HEK293 (cell line): ENCODE measurements around the gene CELSR3.
A peak's percentile ranks its signal among the peaks of the same experiment; 100 is the strongest.

ENCODE experiments used
- CTCF ChIA-PET: fragments of 350-600 bp; formaldehyde crosslinking; extraction: SDS; loops from one replicate; lab custom pipeline; 2021; ENCODE audit warnings: antibody characterized with exemption; lab: Yijun Ruan, JAX
- POLR2A ChIA-PET: fragments of 300-600 bp; formaldehyde crosslinking; extraction: SDS; loops from one replicate; lab custom pipeline; 2020; ENCODE audit warnings: antibody characterized with exemption, inconsistent platforms; lab: Yijun Ruan, JAX
- H3K27ac ChIP-seq: fragments of 200-500 bp; sonication (Bioruptor generic); 2 replicates; pipeline ENCODE4 v1.5.1; 2014; ENCODE audit warnings: low read depth, low read length, control low read depth, inconsistent platforms; ENCODE audit errors: extremely low read depth
- H3K36me3 ChIP-seq, 2 experiments: fragments of 200-500 bp in 1 of 2; sonication (Bioruptor generic) in 1 of 2; 1 replicate in 1 of 2; 2 replicates in 1 of 2; pipeline ENCODE4 v1.5.1; 2014 to 2017; ENCODE audit warnings: inconsistent platforms in 2 of 2, low read length in 2 of 2; ENCODE audit not compliant: control insufficient read depth in 2 of 2, insufficient read depth in 1 of 2
- H3K4me1 ChIP-seq: fragments of 200-500 bp; sonication (Bioruptor generic); 2 replicates; pipeline ENCODE4 v1.5.1; 2014; ENCODE audit warnings: mild to moderate bottlenecking, low read length, inconsistent platforms; ENCODE audit not compliant: control insufficient read depth, insufficient read depth
- H3K4me3 ChIP-seq: 2 replicates; pipeline ENCODE4 v1.5.1; 2011; ENCODE audit warnings: low read depth, mild to moderate bottlenecking, control low read depth, low read length, moderate library complexity
- H3K9me3 ChIP-seq: fragments of 200-500 bp; sonication (Bioruptor generic); 2 replicates; pipeline ENCODE4 v1.5.1; 2014; ENCODE audit warnings: low read depth, low read length, inconsistent platforms; ENCODE audit not compliant: control insufficient read depth, insufficient read depth
- ATF2 ChIP-seq: fragments of 450-650 bp; formaldehyde crosslinking; IDR thresholded peaks from 2 replicates; pipeline ENCODE4 v1.5.1; 2016; ENCODE audit warnings: missing biosample characterization, missing genetic modification characterization, low read depth
- IKZF3 ChIP-seq: fragments of 450-650 bp; IDR thresholded peaks from 2 replicates; pipeline ENCODE4 v1.5.0; 2018; ENCODE audit warnings: missing biosample characterization, mild to moderate bottlenecking, missing genetic modification characterization, moderate library complexity
- MEIS1 ChIP-seq: sonication (generic); formaldehyde crosslinking; IDR thresholded peaks from 2 replicates; pipeline ENCODE4 v1.8.1; 2022; ENCODE audit warnings: missing genetic modification reagents, mild to moderate bottlenecking, borderline replicate concordance
- OSR2 ChIP-seq: fragments of 450-650 bp; formaldehyde crosslinking; IDR thresholded peaks from 2 replicates; pipeline ENCODE4 v1.5.1; 2016; ENCODE audit warnings: missing biosample characterization, missing genetic modification characterization
- YY1 ChIP-seq: fragments of 450-650 bp; formaldehyde crosslinking; IDR thresholded peaks from 2 replicates; pipeline ENCODE4 v1.5.1; 2018; ENCODE audit warnings: missing biosample characterization, missing genetic modification characterization
- ZBTB17 ChIP-seq: fragments of 450-650 bp; formaldehyde crosslinking; IDR thresholded peaks from 2 replicates; pipeline ENCODE4 v1.5.1; 2016; ENCODE audit warnings: missing biosample characterization, missing genetic modification characterization
- ZBTB20 ChIP-seq: fragments of 450-650 bp; formaldehyde crosslinking; IDR thresholded peaks from 2 replicates; pipeline ENCODE4 v1.5.1; 2016; ENCODE audit warnings: missing biosample characterization, missing genetic modification characterization
- ZNF211 ChIP-seq: fragments of 450-650 bp; formaldehyde crosslinking; IDR thresholded peaks from 2 replicates; pipeline ENCODE4 v1.5.1; 2016; ENCODE audit warnings: low read depth, missing biosample characterization, missing genetic modification characterization
- ZNF280D ChIP-seq: fragments of 450-650 bp; formaldehyde crosslinking; IDR thresholded peaks from 2 replicates; pipeline ENCODE4 v1.5.1; 2016; ENCODE audit warnings: missing biosample characterization, missing genetic modification characterization
- ZNF362 ChIP-seq: fragments of 450-650 bp; formaldehyde crosslinking; IDR thresholded peaks from 2 replicates; pipeline ENCODE4 v1.5.1; 2016; ENCODE audit warnings: missing biosample characterization, missing genetic modification characterization
- ZNF404 ChIP-seq: fragments of 450-650 bp; formaldehyde crosslinking; IDR thresholded peaks from 2 replicates; pipeline ENCODE4 v1.5.1; 2017; ENCODE audit warnings: missing biosample characterization, missing genetic modification characterization
- ZNF449 ChIP-seq: fragments of 450-650 bp; formaldehyde crosslinking; IDR thresholded peaks from 2 replicates; pipeline ENCODE4 v1.5.1; 2017; ENCODE audit warnings: missing biosample characterization, mild to moderate bottlenecking, missing genetic modification characterization, moderate library complexity
- ZNF549 ChIP-seq: fragments of 450-650 bp; IDR thresholded peaks from 2 replicates; pipeline ENCODE4 v1.5.1; 2018; ENCODE audit warnings: missing biosample characterization, missing genetic modification characterization, mild to moderate bottlenecking, inconsistent platforms, moderate library complexity
- ZNF555 ChIP-seq: fragments of 450-650 bp; formaldehyde crosslinking; conservative IDR thresholded peaks from 2 replicates; pipeline ENCODE4 v1.5.1; 2017; ENCODE audit warnings: missing biosample characterization, mild to moderate bottlenecking, missing genetic modification characterization, inconsistent platforms
- ZNF560 ChIP-seq: fragments of 450-650 bp; formaldehyde crosslinking; IDR thresholded peaks from 2 replicates; pipeline ENCODE4 v1.5.1; 2017; ENCODE audit warnings: missing biosample characterization, missing genetic modification characterization, borderline replicate concordance
- ZNF623 ChIP-seq: fragments of 450-650 bp; formaldehyde crosslinking; IDR thresholded peaks from 2 replicates; pipeline ENCODE4 v1.5.1; 2016; ENCODE audit warnings: missing biosample characterization, missing genetic modification characterization
- ZNF776 ChIP-seq: fragments of 450-650 bp; formaldehyde crosslinking; IDR thresholded peaks from 2 replicates; pipeline ENCODE4 v1.5.0; 2017; ENCODE audit warnings: missing biosample characterization, missing genetic modification characterization, borderline replicate concordance
- ZSCAN18 ChIP-seq: fragments of 450-650 bp; formaldehyde crosslinking; IDR thresholded peaks from 2 replicates; pipeline ENCODE4 v1.5.1; 2016; ENCODE audit warnings: missing biosample characterization, missing genetic modification characterization

Gene CELSR3

GRCh38 chr3:48702320-48702920 is 39.7 kb upstream of the CELSR3 start:
- Histone ChIP-seq H3K4me1 (no peaks in the 10 kb centered on the region), H3K4me3 (no peak overlapping the region), H3K27ac (no peak overlapping the region), H3K9me3 (no peaks in the 10 kb centered on the region), H3K36me3 (peaks cover 8 to 66% of the 10 kb centered on the region in 2 experiments; a peak in 2 of 3 replicates)
- CTCF ChIA-PET, result no interaction called here
- peak; percentile 76 for TF ChIP-seq ZNF623 (tag by site-specific recombination)
- TF ChIP-seq ATF2 (tag by site-specific recombination), result no peak
- POLR2A ChIA-PET, result no interaction called here

GRCh38 chr3:48700731-48701405 is 38.2 kb upstream of the CELSR3 start:
- H3K4me1 ChIP-seq, result no peaks in the 10 kb centered on the region
- POLR2A ChIA-PET, result no interaction called here
- H3K4me3 ChIP-seq, result no peak overlapping the region
- H3K36me3 ChIP-seq, result peaks cover 5 to 59% of the 10 kb centered on the region in 2 experiments; a peak in 2 of 3 replicates
- CTCF ChIA-PET, result no interaction called here
- no peak overlapping the region for H3K27ac ChIP-seq
- TF ChIP-seq ZNF449 (tag by site-specific recombination) (no peak), ZBTB20 (tag by site-specific recombination) (no peak), ZNF211 (tag by site-specific recombination) (no peak), ZNF560 (tag by site-specific recombination) (no peak), YY1 (tag by site-specific recombination) (no peak), OSR2 (tag by site-specific recombination) (no peak), ZNF280D (tag by site-specific recombination) (no peak), ZNF404 (tag by site-specific recombination) (no peak)
- H3K9me3 ChIP-seq, result no peaks in the 10 kb centered on the region

GRCh38 chr3:48698891-48699290 is 36.2 kb upstream of the CELSR3 start:
- peaks cover 8 to 65% of the 10 kb centered on the region in 2 experiments; a peak in 2 of 3 replicates for H3K36me3 ChIP-seq
- ChIA-PET CTCF (interaction anchor here (0.7 to 1.0 kb wide), 2 partner anchors 31 to 387 kb away, joined by 3 read pairs; no protein-coding TSS in a partner anchor), POLR2A (no interaction called here)
- no peak overlapping the region for H3K27ac ChIP-seq
- no peak overlapping the region for H3K4me3 ChIP-seq
- H3K9me3 ChIP-seq, result no peaks in the 10 kb centered on the region
- H3K4me1 ChIP-seq, result peaks cover 5% of the 10 kb centered on the region
- TF ChIP-seq ZNF555 (tag by site-specific recombination), result no peak
- TF ChIP-seq ZBTB17, result no peak
- TF ChIP-seq IKZF3 (tag by site-specific recombination), result no peak
- TF ChIP-seq ZBTB20 (tag by site-specific recombination), result no peak
- no peak for TF ChIP-seq MEIS1 (CRISPR knock-in tag)
- no peak for TF ChIP-seq ZNF362 (tag by site-specific recombination)
- TF ChIP-seq ZNF776 (tag by site-specific recombination), result no peak
- no peak for TF ChIP-seq ZSCAN18 (tag by site-specific recombination)
- TF ChIP-seq ZNF549 (tag by site-specific recombination), result no peak
